ENCODE data around the gene HSDL2. TPM values are rescaled to one million over a fixed set of nuclear protein-coding genes. Genes with fewer than 3 reads are reported as not detected.
A peak's percentile ranks its signal among the peaks of the same experiment; 100 is the strongest.

HSDL2 gene
- total RNA-seq, 2 donors from 2014 or later, result 23.4 to 38.1 TPM

GRCh38 chr9:112434487-112434886 lies 54.6 kb downstream of the HSDL2 start:
- no peak overlapping the region for H3K27ac Mint-ChIP-seq
- ATAC-seq (replicated peaks), result no peak
- no peaks in the 10 kb centered on the region for H3K4me1 Mint-ChIP-seq
- H3K27me3 Mint-ChIP-seq, result no peaks in the 10 kb centered on the region
- no peak overlapping the region for H3K4me3 Mint-ChIP-seq
- no peaks in the 10 kb centered on the region for H3K36me3 Mint-ChIP-seq (ENCODE audit: low read depth)
- H3K9me3 Mint-ChIP-seq, result no peaks in the 10 kb centered on the region

GRCh38 chr9:112437406-112437805 lies 57.5 kb downstream of the HSDL2 start:
- no peaks in the 10 kb centered on the region for H3K27me3 Mint-ChIP-seq
- no peak overlapping the region for H3K4me3 Mint-ChIP-seq
- H3K9me3 Mint-ChIP-seq, result no peaks in the 10 kb centered on the region
- H3K27ac Mint-ChIP-seq, result no peak overlapping the region
- H3K36me3 Mint-ChIP-seq (ENCODE audit: low read depth), result no peaks in the 10 kb centered on the region
- no peaks in the 10 kb centered on the region for H3K4me1 Mint-ChIP-seq
- no peak for ATAC-seq (replicated peaks)

- no peaks in the 10 kb centered on the region for H3K36me3 Mint-ChIP-seq (ENCODE audit: low read depth)
- no peaks in the 10 kb centered on the region for H3K4me1 Mint-ChIP-seq
- no peaks in the 10 kb centered on the region for H3K27me3 Mint-ChIP-seq
- ATAC-seq (replicated peaks), result no peak
- H3K4me3 Mint-ChIP-seq, result no peak overlapping the region
- no peak overlapping the region for H3K27ac Mint-ChIP-seq
- no peaks in the 10 kb centered on the region for H3K9me3 Mint-ChIP-seq
These were observed 59.3 kb downstream of the HSDL2 start for GRCh38 chr9:112439171-112439570.

GRCh38 chr9:112439825-112440224 lies 59.9 kb downstream of the HSDL2 start:
- H3K36me3 Mint-ChIP-seq (ENCODE audit: low read depth), result no peaks in the 10 kb centered on the region
- no peak for ATAC-seq (replicated peaks)
- H3K9me3 Mint-ChIP-seq, result no peaks in the 10 kb centered on the region
- H3K27me3 Mint-ChIP-seq, result no peaks in the 10 kb centered on the region
- H3K27ac Mint-ChIP-seq, result no peak overlapping the region
- H3K4me3 Mint-ChIP-seq, result no peak overlapping the region
- H3K4me1 Mint-ChIP-seq, result no peaks in the 10 kb centered on the region

- Mint-ChIP-seq H3K36me3 (ENCODE audit: low read depth) (peaks cover 5% of the 10 kb centered on the region), H3K4me3 (no peak overlapping the region), H3K27ac (no peak overlapping the region), H3K4me1 (no peaks in the 10 kb centered on the region), H3K9me3 (no peaks in the 10 kb centered on the region), H3K27me3 (no peaks in the 10 kb centered on the region)
- ATAC-seq (replicated peaks), result no peak
These were observed 63.3 kb downstream of the HSDL2 start for GRCh38 chr9:112443200-112443599.

GRCh38 chr9:112443636-112444035 lies 63.7 kb downstream of the HSDL2 start:
- Mint-ChIP-seq H3K27ac (no peak overlapping the region), H3K36me3 (ENCODE audit: low read depth) (peaks cover 5% of the 10 kb centered on the region), H3K9me3 (no peaks in the 10 kb centered on the region), H3K4me1 (no peaks in the 10 kb centered on the region), H3K4me3 (no peak overlapping the region), H3K27me3 (no peaks in the 10 kb centered on the region)
- no peak for ATAC-seq (replicated peaks)

GRCh38 chr9:112445196-112445595 lies 65.3 kb downstream of the HSDL2 start:
- Mint-ChIP-seq H3K27me3 (no peaks in the 10 kb centered on the region), H3K27ac (no peak overlapping the region), H3K4me1 (no peaks in the 10 kb centered on the region), H3K36me3 (ENCODE audit: low read depth) (peaks cover 5% of the 10 kb centered on the region), H3K9me3 (no peaks in the 10 kb centered on the region), H3K4me3 (no peak overlapping the region)
- no peak for ATAC-seq (replicated peaks)

- H3K27ac Mint-ChIP-seq, result peak overlapping the region; percentile 31
- H3K4me3 Mint-ChIP-seq, result no peak overlapping the region
- ATAC-seq (replicated peaks), result no peak
- H3K27me3 Mint-ChIP-seq, result no peaks in the 10 kb centered on the region
- H3K36me3 Mint-ChIP-seq (ENCODE audit: low read depth), result peaks cover 5% of the 10 kb centered on the region
- no peaks in the 10 kb centered on the region for H3K4me1 Mint-ChIP-seq
- H3K9me3 Mint-ChIP-seq, result no peaks in the 10 kb centered on the region
These were observed 66.2 kb downstream of the HSDL2 start for GRCh38 chr9:112446080-112446479.

- H3K36me3 Mint-ChIP-seq (ENCODE audit: low read depth), result peaks cover 5% of the 10 kb centered on the region
- no peak overlapping the region for H3K27ac Mint-ChIP-seq
- H3K27me3 Mint-ChIP-seq, result no peaks in the 10 kb centered on the region
- ATAC-seq (replicated peaks), result no peak
- no peaks in the 10 kb centered on the region for H3K4me1 Mint-ChIP-seq
- H3K9me3 Mint-ChIP-seq, result no peaks in the 10 kb centered on the region
- H3K4me3 Mint-ChIP-seq, result no peak overlapping the region
These were observed 66.6 kb downstream of the HSDL2 start for GRCh38 chr9:112446526-112446925.

GRCh38 chr9:112447283-112447761 lies 67.4 kb downstream of the HSDL2 start:
- no peaks in the 10 kb centered on the region for H3K4me1 Mint-ChIP-seq
- no peak for ATAC-seq (replicated peaks)
- no peaks in the 10 kb centered on the region for H3K9me3 Mint-ChIP-seq
- no peak overlapping the region for H3K27ac Mint-ChIP-seq
- no peak overlapping the region for H3K4me3 Mint-ChIP-seq
- no peaks in the 10 kb centered on the region for H3K27me3 Mint-ChIP-seq
- H3K36me3 Mint-ChIP-seq (ENCODE audit: low read depth), result peaks cover 5% of the 10 kb centered on the region

GRCh38 chr9:112462855-112463254 lies 82.9 kb downstream of the HSDL2 start:
- no peak for ATAC-seq (replicated peaks)
- Mint-ChIP-seq H3K27me3 (no peaks in the 10 kb centered on the region), H3K4me1 (no peaks in the 10 kb centered on the region), H3K9me3 (no peaks in the 10 kb centered on the region), H3K27ac (no peak overlapping the region), H3K36me3 (ENCODE audit: low read depth) (peaks cover 53% of the 10 kb centered on the region), H3K4me3 (no peak overlapping the region)

GRCh38 chr9:112465352-112465751 lies 85.4 kb downstream of the HSDL2 start:
- Mint-ChIP-seq H3K9me3 (no peaks in the 10 kb centered on the region), H3K4me3 (no peak overlapping the region), H3K27me3 (no peaks in the 10 kb centered on the region), H3K36me3 (ENCODE audit: low read depth) (peaks cover 50% of the 10 kb centered on the region), H3K4me1 (no peaks in the 10 kb centered on the region), H3K27ac (no peak overlapping the region)
- no peak for ATAC-seq (replicated peaks)

- Mint-ChIP-seq H3K27ac (no peak overlapping the region), H3K27me3 (no peaks in the 10 kb centered on the region), H3K4me1 (no peaks in the 10 kb centered on the region), H3K9me3 (no peaks in the 10 kb centered on the region), H3K36me3 (ENCODE audit: low read depth) (peaks cover 27% of the 10 kb centered on the region), H3K4me3 (no peak overlapping the region)
- ATAC-seq (replicated peaks), result no peak
These were observed 93.1 kb downstream of the HSDL2 start for GRCh38 chr9:112472996-112473395.

GRCh38 chr9:112473986-112474385 lies 94.1 kb downstream of the HSDL2 start:
- Mint-ChIP-seq H3K27ac (no peak overlapping the region), H3K9me3 (no peaks in the 10 kb centered on the region), H3K4me1 (no peaks in the 10 kb centered on the region), H3K4me3 (no peak overlapping the region), H3K27me3 (no peaks in the 10 kb centered on the region), H3K36me3 (ENCODE audit: low read depth) (peaks cover 22% of the 10 kb centered on the region)
- ATAC-seq (replicated peaks), result no peak

- Mint-ChIP-seq H3K4me1 (no peaks in the 10 kb centered on the region), H3K27ac (no peak overlapping the region), H3K4me3 (no peak overlapping the region), H3K27me3 (no peaks in the 10 kb centered on the region), H3K9me3 (no peaks in the 10 kb centered on the region), H3K36me3 (ENCODE audit: low read depth) (peaks cover 16% of the 10 kb centered on the region)
- no peak for ATAC-seq (replicated peaks)
These were observed 95.4 kb downstream of the HSDL2 start for GRCh38 chr9:112475318-112475717.

- Mint-ChIP-seq H3K4me1 (no peaks in the 10 kb centered on the region), H3K4me3 (no peak overlapping the region), H3K36me3 (ENCODE audit: low read depth) (peaks cover 5% of the 10 kb centered on the region), H3K27ac (no peak overlapping the region), H3K9me3 (no peaks in the 10 kb centered on the region), H3K27me3 (no peaks in the 10 kb centered on the region)
- ATAC-seq (replicated peaks), result no peak
These were observed 97.4 kb downstream of the HSDL2 start for GRCh38 chr9:112477330-112477729.
